Spleen (tissue), 7 donors: ENCODE results near the gene C19orf44.
"Not testable (repeated sequence)": the region's sequence is repeated elsewhere in the genome, so short reads cannot be mapped to it uniquely, and the experiment has no call there.

Experiments
- CTCF ChIP-seq, 11 experiments: fragments of 200-600 bp in 7 of 11; fragments of 450-650 bp in 4 of 11; sonication (generic) in 4 of 11; IDR thresholded peaks in 8 of 11; conservative IDR thresholded peaks in 3 of 11; 1 replicate in 7 of 11; 2 replicates in 4 of 11; pipeline versions ENCODE4 v1.4.0 to v1.8.0; 2016 to 2021; ENCODE audit warnings: antibody characterized with exemption in 11 of 11, inconsistent platforms in 4 of 11, mild to moderate bottlenecking in 1 of 11
- POLR2A ChIP-seq, 3 donors: fragments of 450-650 bp; IDR thresholded peaks; one replicate each; pipeline ENCODE4 v1.5.1; 2017; ENCODE audit warnings: antibody characterized with exemption in 3 of 3, mild to moderate bottlenecking in 1 of 3
- POLR2AphosphoS5 ChIP-seq, 3 donors: sonication (generic); formaldehyde crosslinking; IDR thresholded peaks; one replicate each; pipeline ENCODE4 v1.5.1; 2017; ENCODE audit warnings: antibody characterized with exemption in 3 of 3
- donor health status: DM: no; HTN: no; CAD: no; lungs with moderate emphysema.
- donor health status: DM: no; HTN: no; CAD: no.
- donor health status: DM: no; HTN: no; CAD: no.

- not testable (repeated sequence) for TF ChIP-seq CTCF (IDR thresholded peaks at IDR 0.05 in 8 of 11, conservative IDR thresholded peaks at IDR 0.05 in 3 of 11); POLR2A (IDR thresholded peaks at IDR 0.05); POLR2AphosphoS5 (IDR thresholded peaks at IDR 0.05)
Measured at GRCh38 chr19:16486476-16486875, 9.7 kb upstream of the C19orf44 start.
